ENCODE data around the gene TRIP6.

The TRIP6 gene

DNA sequence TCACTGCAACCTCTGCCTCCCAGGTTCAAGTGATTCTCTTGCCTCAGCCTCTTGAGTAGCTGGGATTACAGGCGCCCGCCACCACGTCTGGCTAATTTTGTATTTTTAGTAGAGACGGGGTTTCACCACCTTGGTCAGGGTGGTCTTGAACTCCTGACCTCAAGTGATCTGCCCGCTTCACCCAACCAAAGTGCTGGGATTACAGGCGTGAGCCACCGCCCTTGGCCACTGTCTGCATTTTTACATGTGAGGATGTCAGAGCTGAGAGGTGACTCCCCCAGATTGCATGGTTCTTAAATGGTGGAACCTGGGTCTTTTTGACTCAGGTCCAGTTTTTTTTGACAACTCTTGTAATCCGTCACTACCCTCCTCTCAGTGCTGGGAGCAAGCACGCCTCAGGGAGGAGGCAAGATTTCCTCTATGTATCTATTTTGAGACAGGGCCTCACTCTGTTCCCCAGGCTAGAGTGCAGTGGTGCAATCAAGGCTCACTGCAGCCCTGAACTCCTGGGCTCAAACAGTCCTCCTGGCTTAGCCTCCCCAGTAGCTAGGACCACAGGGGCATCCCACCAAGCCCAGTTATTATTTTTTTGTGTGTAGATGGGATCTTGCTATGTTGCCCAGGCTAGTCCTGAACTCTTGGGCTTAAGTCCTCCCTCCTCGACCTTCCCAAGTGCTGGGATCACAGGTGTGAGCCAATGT, 6.6 kb downstream of the TRIP6 start:
- no peak for DNase-seq (ENCODE audit: low read depth)

DNA sequence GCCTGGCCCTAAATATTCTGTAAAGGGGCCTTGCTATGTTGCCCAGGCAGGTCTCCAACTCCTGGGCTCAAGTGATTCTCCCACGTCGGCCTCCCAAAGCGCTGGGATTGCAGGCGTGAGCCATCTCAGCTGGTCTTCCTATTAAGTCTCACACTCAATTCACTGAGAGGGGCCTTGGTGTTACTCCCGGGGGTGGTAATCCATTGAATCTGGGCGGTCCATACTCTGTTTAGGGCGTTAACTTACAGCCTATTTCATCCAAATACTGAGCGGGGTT, 7.1 kb downstream of the TRIP6 start:
- DNase-seq (ENCODE audit: low read depth) = no peak

- DNase-seq (ENCODE audit: low read depth) = peak; percentile 95
These were observed 7.6 kb downstream of the TRIP6 start, which contains the start of gene SRRT for GRCh38 chr7:100874577-100875355. Gene SRRT, plus strand, starts transcription at chr7:100875103. Its CDS starts 488 bp downstream, at chr7:100875591.

DNA sequence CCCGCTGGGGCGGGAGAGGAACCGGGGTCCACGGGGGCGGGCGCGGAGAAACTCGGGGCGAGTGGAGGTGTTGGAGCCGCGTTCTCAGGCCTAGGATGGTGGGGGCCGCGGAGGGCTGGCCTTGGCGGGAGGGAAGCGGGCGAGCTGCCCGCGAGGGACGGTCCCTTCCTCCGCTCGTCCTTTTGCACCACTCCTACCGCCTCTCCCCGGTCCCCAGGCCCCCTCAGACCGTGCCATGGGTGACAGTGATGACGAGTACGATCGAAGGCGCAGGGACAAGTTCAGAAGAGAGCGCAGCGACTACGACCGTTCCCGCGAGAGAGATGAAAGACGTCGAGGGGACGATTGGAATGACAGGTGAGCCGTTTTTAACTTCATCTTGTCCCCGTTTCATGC, 8.2 kb downstream of the TRIP6 start:
- no peak for DNase-seq (ENCODE audit: low read depth)

DNA sequence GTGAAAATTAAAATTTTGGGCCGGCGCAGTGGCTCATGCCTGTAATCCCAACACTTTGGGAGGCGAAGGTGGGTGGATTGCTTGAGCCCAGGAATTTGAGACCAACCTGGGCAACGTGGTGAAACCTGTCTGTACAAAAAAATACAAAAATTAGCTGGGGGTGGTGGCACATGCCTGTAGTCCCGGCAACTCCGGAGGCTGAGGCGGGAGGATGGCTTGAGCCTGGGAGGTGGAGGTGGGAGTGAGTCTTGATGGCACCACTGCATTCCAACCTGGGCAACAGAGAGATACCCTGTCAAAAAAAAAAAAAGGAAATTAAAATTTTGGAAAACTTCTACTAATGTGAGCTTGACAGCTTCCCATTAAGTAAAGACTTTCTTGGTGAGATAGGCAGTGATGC, 10.8 kb downstream of the TRIP6 start:
- DNase-seq (ENCODE audit: low read depth) = no peak

DNA sequence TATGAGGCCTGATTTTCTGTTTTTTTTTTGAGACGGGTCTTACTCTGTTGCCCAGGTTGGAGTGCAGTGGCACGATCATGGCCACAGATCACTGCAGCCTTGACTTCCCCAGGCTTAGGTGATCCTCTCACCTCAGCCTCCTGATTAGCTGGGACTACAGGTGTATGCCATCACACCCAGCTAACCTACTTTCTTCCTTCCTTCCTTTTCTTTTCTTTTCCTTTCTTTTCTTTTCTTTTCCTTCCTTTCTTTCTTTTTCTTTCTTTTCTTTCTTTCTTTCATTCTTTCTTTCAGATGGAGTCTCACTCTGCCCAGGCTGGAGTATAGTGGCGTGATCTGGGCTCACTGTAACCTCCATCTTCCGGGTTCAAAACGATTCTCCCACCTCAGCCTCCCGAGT, 11.5 kb downstream of the TRIP6 start:
- no peak for DNase-seq (ENCODE audit: low read depth)

- DNase-seq (ENCODE audit: low read depth) = no peak
These were observed 12.6 kb downstream of the TRIP6 start for GRCh38 chr7:100879685-100880261.

- DNase-seq (ENCODE audit: low read depth) = no peak
These were observed 13.5 kb downstream of the TRIP6 start for GRCh38 chr7:100880645-100881044.

- no peak for DNase-seq (ENCODE audit: low read depth)
These were observed 13.9 kb downstream of the TRIP6 start for GRCh38 chr7:100881136-100881535.

- DNase-seq (ENCODE audit: low read depth) = no peak
These were observed 15.0 kb downstream of the TRIP6 start for GRCh38 chr7:100882201-100882600.

DNA sequence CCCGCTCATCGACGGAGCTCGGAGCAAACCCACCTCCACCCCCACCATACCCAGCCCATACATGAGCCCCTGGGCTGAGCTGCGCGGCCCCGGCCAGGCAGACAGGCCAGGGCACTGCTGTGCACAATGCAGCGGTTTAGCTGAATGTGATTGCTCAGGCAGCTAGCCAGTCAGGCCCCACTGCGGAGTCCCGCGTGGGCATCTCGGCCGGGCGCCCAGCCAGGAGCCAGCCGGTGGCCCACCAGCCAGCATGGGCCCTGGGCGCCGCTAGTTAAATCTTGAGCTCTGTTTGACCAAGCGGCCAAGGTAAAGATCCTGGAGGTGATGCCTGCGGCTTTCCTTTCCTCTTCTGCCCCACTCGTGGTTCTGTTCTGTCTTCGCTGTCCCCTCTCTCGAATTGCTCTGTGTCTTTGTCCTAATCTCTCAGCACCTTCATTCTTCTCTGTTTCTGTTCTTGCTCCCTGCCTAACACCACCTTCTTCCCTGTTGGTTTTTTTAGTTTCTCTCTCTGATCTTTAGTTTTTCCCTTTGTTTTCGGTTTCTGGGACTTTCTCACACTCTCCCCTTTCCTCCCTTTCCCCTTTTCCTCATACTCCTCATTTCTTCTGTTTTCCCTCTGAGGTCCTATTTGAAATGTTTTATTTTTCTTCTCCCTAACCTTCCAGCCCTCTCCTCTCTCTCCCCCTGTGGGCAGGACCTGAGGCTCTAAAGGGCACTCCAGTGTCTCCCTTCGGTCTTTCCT, 15.8 kb downstream of the TRIP6 start:
- DNase-seq (ENCODE audit: low read depth) = no peak

DNA sequence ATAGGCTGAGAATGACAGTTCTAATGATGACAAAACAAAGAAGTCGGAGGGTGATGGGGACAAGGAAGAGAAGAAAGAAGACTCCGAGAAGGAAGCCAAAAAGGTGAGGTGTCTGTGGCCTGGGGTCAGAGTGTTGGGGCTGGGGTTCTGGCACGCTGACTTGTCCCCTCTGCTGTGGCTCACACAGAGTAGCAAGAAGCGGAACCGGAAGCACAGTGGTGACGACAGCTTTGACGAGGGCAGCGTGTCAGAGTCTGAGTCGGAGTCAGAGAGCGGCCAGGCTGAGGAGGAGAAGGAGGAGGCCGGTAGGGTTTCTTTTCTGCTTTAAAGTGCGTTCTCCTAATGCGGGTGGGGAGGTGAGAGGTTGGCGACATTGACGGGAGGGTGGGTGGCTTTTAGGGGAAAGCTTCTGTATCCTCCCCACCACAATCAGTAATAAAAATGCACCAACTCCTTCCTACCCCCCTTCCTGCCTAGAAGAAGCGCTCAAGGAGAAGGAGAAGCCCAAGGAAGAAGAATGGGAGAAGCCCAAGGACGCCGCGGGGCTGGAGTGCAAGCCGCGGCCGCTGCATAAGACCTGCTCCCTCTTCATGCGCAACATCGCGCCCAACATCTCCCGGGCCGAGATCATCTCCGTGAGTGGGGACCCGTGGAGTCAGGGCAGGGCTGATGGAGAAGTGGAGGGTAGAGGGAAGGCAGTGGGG, 17.7 kb downstream of the TRIP6 start:
- no peak for DNase-seq (ENCODE audit: low read depth)

- no peak for DNase-seq (ENCODE audit: low read depth)
These were observed 18.4 kb downstream of the TRIP6 start for GRCh38 chr7:100885440-100886141.

DNA sequence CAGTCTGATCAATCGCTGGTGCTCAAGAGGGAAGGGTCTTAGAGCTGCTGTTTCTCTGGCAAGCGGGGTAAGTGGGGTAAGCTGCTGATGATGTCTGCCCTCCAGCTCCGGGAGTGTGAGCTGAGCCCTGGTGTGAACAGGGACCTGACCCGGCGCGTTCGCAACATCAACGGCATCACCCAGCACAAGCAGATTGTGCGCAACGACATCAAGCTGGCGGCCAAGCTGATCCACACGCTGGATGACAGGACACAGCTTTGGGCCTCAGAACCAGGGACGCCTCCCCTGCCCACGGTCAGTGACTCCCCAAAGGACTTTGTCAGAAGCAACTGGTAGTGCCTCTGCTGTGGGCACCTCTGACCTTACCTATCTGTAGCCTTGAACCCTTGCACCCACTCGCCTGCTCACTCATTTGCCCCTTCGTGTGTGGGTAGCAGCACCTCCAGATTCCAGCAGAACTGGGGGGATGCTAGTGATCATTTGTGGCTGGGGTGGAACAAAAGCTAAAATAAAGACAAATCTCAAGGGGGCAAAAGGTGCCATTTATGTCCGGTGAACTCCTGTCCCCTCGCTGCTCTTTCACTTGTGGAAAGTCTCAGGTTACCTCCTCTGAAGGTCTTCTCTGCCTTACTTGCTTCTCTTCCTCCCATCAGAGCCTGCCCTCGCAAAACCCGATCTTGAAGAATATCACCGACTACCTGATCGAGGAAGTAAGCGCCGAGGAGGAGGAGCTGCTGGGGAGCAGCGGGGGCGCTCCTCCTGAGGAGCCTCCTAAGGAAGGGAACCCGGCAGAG, 19.2 kb downstream of the TRIP6 start:
- DNase-seq (ENCODE audit: low read depth) = no peak

GRCh38 chr7:100886936-100887515, 19.8 kb downstream of the TRIP6 start:
- DNase-seq (ENCODE audit: low read depth) = no peak

DNA sequence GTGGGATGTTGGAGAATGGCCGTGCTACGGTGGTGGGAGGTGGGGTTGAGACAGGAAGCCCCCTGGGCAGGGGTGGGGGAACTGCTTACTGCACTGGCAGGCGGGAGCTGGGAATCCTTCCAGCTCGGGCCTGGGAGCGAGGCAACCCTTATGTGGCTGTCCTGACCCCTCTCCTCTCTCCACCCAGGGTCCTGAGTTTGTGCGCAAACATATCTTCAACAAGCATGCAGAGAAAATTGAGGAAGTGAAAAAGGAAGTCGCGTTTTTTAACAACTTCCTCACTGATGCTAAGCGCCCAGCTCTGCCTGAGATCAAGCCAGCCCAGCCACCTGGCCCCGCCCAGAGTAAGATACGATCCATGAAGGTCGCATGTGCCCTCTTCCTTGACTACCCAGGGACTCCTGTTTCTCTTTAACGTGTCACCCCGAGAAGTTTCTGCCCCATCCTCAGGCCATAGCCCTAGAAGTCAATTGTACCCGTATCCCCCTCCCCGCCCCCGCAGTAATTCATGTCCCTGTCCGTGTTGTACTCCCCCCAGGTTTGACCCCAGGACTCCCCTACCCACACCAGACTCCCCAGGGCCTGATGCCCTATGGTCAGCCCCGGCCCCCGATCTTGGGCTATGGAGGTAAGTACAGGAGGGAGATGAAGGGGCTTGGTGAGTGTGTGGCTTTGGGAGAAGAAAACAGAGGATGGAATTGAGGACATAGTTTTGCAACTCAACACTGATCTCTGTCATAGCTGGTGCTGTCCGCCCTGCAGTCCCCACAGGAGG, 20.5 kb downstream of the TRIP6 start:
- DNase-seq (ENCODE audit: low read depth) = no peak

- no peak for DNase-seq (ENCODE audit: low read depth)
These were observed 21.3 kb downstream of the TRIP6 start for GRCh38 chr7:100888291-100888987.

GRCh38 chr7:100888988-100889750, 22.0 kb downstream of the TRIP6 start, which contains the start of gene UFSP1:
Gene UFSP1, minus strand, starts transcription at chr7:100889715. Its CDS starts 444 bp downstream, at chr7:100889271.
- no peak for DNase-seq (ENCODE audit: low read depth)
